Erythroblast (primary cell): ENCODE results near the gene SLC5A10.

ENCODE experiments used
- GATA1 ChIP-seq: IDR thresholded peaks from 2 replicates; pipeline ENCODE4 v1.6.1; 2011; ENCODE audit warnings: low read depth, mild to moderate bottlenecking, control low read depth, low read length, moderate library complexity
- POLR2A ChIP-seq: IDR thresholded peaks from 2 replicates; pipeline ENCODE4 v1.6.1; 2011; ENCODE audit warnings: mild to moderate bottlenecking, low read length

DNA sequence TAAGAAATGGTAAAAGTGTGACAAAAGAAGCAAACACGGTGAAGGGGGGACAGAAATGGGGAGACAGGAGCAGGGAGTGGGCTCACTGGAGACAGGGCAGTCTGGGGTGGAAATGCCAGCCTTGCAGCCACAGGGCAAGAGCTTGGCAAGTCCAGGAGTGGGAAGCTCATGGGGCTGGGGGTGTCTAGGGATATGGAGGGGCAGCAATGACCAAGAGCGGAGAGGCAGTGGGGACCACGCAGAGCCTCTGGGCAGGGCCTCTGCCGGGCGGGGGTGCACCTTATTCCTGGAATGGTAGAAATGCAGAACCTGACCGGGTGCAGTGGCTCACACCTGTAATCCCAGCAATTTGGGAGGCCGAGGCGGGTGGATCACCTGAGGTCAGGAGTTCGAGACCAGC lies 12.6 kb downstream of the SLC5A10 start:
- TF ChIP-seq POLR2A (no peak), GATA1 (no peak)
